HepG2 (cell line): ENCODE data around the gene SNX13. TPM values are rescaled to one million over a fixed set of nuclear protein-coding genes. Genes with fewer than 3 reads are reported as not detected.
A peak's percentile ranks its signal among the peaks of the same experiment; 100 is the strongest.

Experiments used
- ATAC-seq: fragments of 200-7000 bp; cut with Tn5 transposase; 3 replicates; pipeline ENCODE4 v1.9.1; 2020; ENCODE audit warnings: mild to moderate bottlenecking, moderate library complexity
- BruUV-seq: library from RNA; stranded (reverse); fragments of 400-500 nt; replicated peaks from 2 replicates; lab custom pipeline; 2021; lab: Mats Ljungman, UMichigan
- CTCF ChIA-PET: fragments of 300-600 bp; formaldehyde crosslinking; extraction: SDS; loops from one replicate; lab custom pipeline; 2021; ENCODE audit warnings: low total read pairs, inconsistent platforms, low intra/inter-chr PET ratio; lab: Yijun Ruan, JAX
- POLR2A ChIA-PET: fragments of 350-600 bp; sonication (Branson Sonifier 250); formaldehyde crosslinking; loops from one replicate; lab custom pipeline; 2020; ENCODE audit warnings: antibody characterized with exemption, inconsistent platforms; lab: Yijun Ruan, JAX
- DNase-seq: peaks from one replicate; pipeline ENCODE4 v3.0.0-alpha.2; 2015; ENCODE audit warnings: low spot score
- FAIRE-seq: peaks from 3 replicates; lab custom pipeline; 2011; peaks lifted over from hg19 to GRCh38; lab: Jason Lieb, UNC
- H2AFZ ChIP-seq: one replicate; pipeline ENCODE4 v1.6.1; 2011; ENCODE audit warnings: low read length, inconsistent platforms
- H3K27ac ChIP-seq: fragments of 300-600 bp; 3 replicates; pipeline ENCODE4 v1.8.0; 2011; ENCODE audit warnings: mixed run types, mild to moderate bottlenecking, mixed read lengths, low read length, inconsistent platforms; ENCODE audit not compliant: insufficient read depth; ENCODE audit errors: extremely low read length
- H3K27me3 ChIP-seq, 2 experiments: fragments of 200-600 bp in 1 of 2; 2 replicates in 1 of 2; 3 replicates in 1 of 2; pipeline versions ENCODE4 v1.6.0 to v1.8.0; 2011; ENCODE audit warnings: low read length in 2 of 2, mild to moderate bottlenecking in 2 of 2, moderate library complexity in 2 of 2, inconsistent platforms in 1 of 2; ENCODE audit not compliant: insufficient read depth in 2 of 2, control insufficient read depth in 1 of 2
- H3K36me3 ChIP-seq, 2 experiments: fragments of 200-600 bp in 1 of 2; replicated peaks in 1 of 2; 2 replicates in 1 of 2; 3 replicates in 1 of 2; pipeline versions ENCODE4 v1.5.1 to v1.8.0; 2011; ENCODE audit warnings: low read length in 2 of 2, inconsistent platforms in 1 of 2; ENCODE audit not compliant: insufficient read depth in 2 of 2, control insufficient read depth in 1 of 2
- H3K4me1 ChIP-seq: 2 replicates; pipeline ENCODE4 v1.5.1; 2012; ENCODE audit warnings: low read length, inconsistent platforms; ENCODE audit not compliant: insufficient read depth
- H3K4me2 ChIP-seq: 2 replicates; pipeline ENCODE4 v1.6.0; 2011; ENCODE audit warnings: low read depth, low read length, inconsistent platforms
- H3K4me3 ChIP-seq, 3 experiments: fragments of 200-600 bp in 1 of 3; sonication (generic), shearing (Covaris generic) in 1 of 3; replicated peaks in 1 of 3; 2 replicates each; pipeline ENCODE4 v1.5.1; 2011 to 2016; ENCODE audit warnings: low read length in 3 of 3, inconsistent platforms in 2 of 3, low read depth in 2 of 3, mild to moderate bottlenecking in 2 of 3, control low read depth in 1 of 3, mixed read lengths in 1 of 3; ENCODE audit not compliant: insufficient read depth in 1 of 3
- H3K79me2 ChIP-seq: one replicate; pipeline ENCODE4 v1.6.1; 2011; ENCODE audit warnings: low read length, inconsistent platforms; ENCODE audit not compliant: insufficient read depth
- H3K9ac ChIP-seq: 2 replicates; pipeline ENCODE4 v1.6.0; 2011; ENCODE audit warnings: mild to moderate bottlenecking, low read depth, low read length, inconsistent platforms; ENCODE audit not compliant: insufficient read depth
- H3K9me3 ChIP-seq: 2 replicates; pipeline ENCODE4 v1.5.1; 2012; ENCODE audit warnings: mild to moderate bottlenecking, low read length
- H4K20me1 ChIP-seq: 2 replicates; pipeline ENCODE4 v1.6.0; 2011; ENCODE audit warnings: inconsistent platforms, mild to moderate bottlenecking, low read length, moderate library complexity; ENCODE audit not compliant: insufficient read depth
- ARNT ChIP-seq: fragments of 450-650 bp; IDR thresholded peaks from 2 replicates; pipeline ENCODE4 v1.6.1; 2017
- ARNTL ChIP-seq: sonication (generic); formaldehyde crosslinking; IDR thresholded peaks from 2 replicates; pipeline ENCODE4 v1.4.0; 2020; ENCODE audit warnings: mild to moderate bottlenecking, missing genetic modification reagents
- CEBPG ChIP-seq: IDR thresholded peaks from 2 replicates; pipeline ENCODE4 v1.6.1; 2016
- HBP1 ChIP-seq: IDR thresholded peaks from 2 replicates; pipeline ENCODE4 v1.6.1; 2016; ENCODE audit warnings: low read depth, control low read depth
- KDM1A ChIP-seq: IDR thresholded peaks from 2 replicates; pipeline ENCODE4 v1.6.1; 2016; ENCODE audit warnings: missing compliant biosample characterization
- KLF12 ChIP-seq: sonication (generic); formaldehyde crosslinking; IDR thresholded peaks from 2 replicates; pipeline ENCODE4 v1.4.0; 2020; ENCODE audit warnings: missing genetic modification reagents, borderline replicate concordance
- NR2F1 ChIP-seq, 2 experiments: fragments of 450-650 bp in 1 of 2; formaldehyde crosslinking in 1 of 2; IDR thresholded peaks; 2 replicates each; pipeline versions ENCODE4 v1.5.0 to v1.6.1; 2016 to 2020; ENCODE audit warnings: mild to moderate bottlenecking in 1 of 2, missing compliant biosample characterization in 1 of 2, missing genetic modification reagents in 1 of 2, moderate library complexity in 1 of 2
- TEF ChIP-seq: sonication (generic); formaldehyde crosslinking; IDR thresholded peaks from 2 replicates; pipeline ENCODE4 v1.5.0; 2020; ENCODE audit warnings: missing genetic modification reagents
- TFAP4 ChIP-seq: sonication (generic); IDR thresholded peaks from 2 replicates; pipeline ENCODE4 v1.6.1; 2016; ENCODE audit warnings: low read depth, borderline replicate concordance
- THYN1 ChIP-seq: sonication (generic); formaldehyde crosslinking; IDR thresholded peaks from 2 replicates; pipeline ENCODE4 v1.8.1; 2023; ENCODE audit warnings: low read depth, mild to moderate bottlenecking, moderate library complexity, missing genetic modification reagents, borderline replicate concordance
- ZEB1 ChIP-seq: IDR thresholded peaks from 2 replicates; pipeline ENCODE4 v1.6.1; 2012; ENCODE audit warnings: mild to moderate bottlenecking, low read depth, inconsistent platforms; ENCODE audit not compliant: insufficient replicate concordance
- ZMYM2 ChIP-seq: sonication (generic); formaldehyde crosslinking; IDR thresholded peaks from 2 replicates; pipeline ENCODE4 v1.8.0; 2022; ENCODE audit warnings: mild to moderate bottlenecking, missing genetic modification reagents
- ZMYM4 ChIP-seq: sonication (generic); formaldehyde crosslinking; IDR thresholded peaks from 2 replicates; pipeline ENCODE4 v1.8.1; 2023; ENCODE audit warnings: mild to moderate bottlenecking, missing genetic modification reagents
- ZNF260 ChIP-seq: sonication (generic); formaldehyde crosslinking; IDR thresholded peaks from 2 replicates; pipeline ENCODE4 v1.4.0; 2020; ENCODE audit warnings: missing genetic modification reagents, low read depth, mild to moderate bottlenecking, borderline replicate concordance
- ZNF574 ChIP-seq: sonication (generic); formaldehyde crosslinking; IDR thresholded peaks from 2 replicates; pipeline ENCODE4 v1.4.0; 2020; ENCODE audit warnings: missing genetic modification reagents
- ZNF616 ChIP-seq: sonication (generic); formaldehyde crosslinking; IDR thresholded peaks from 2 replicates; pipeline ENCODE4 v1.5.0; 2020; ENCODE audit warnings: low read depth, mild to moderate bottlenecking, missing genetic modification reagents
- WGBS: methylation state at CpG from one replicate; pipeline ENCODE4 v1.1.6; 2017; ENCODE audit warnings: low lambda C conversion rate; 5-methylcytosine and 5-hydroxymethylcytosine counted together
- in situ Hi-C: cut with HindIII; loops from 2 replicates; pipeline ENCODE4 v1.10.0; 2017; ENCODE audit warnings: low pct_unique_long_range_greater_than_20kb; ENCODE audit not compliant: extremely low pct_ligation_motif_present
- intact Hi-C: fragments of 100-400 bp; cut with micrococcal nuclease; formaldehyde crosslinking; loops from one replicate; pipeline ENCODE4 v1.10.0; 2022; ENCODE audit not compliant: unreplicated experiment
- polyA plus RNA-seq, 8 experiments: library from polyadenylated mRNA; depleted of rRNA in 3 of 8; stranded (reverse) in 7 of 8; unstranded in 1 of 8; fragments of >200 nt; fragmentation: Illumina TruSeq in 4 of 8; extraction: Trizol in 4 of 8; gene quantifications; 2 replicates each; pipeline versions ENCODE4 v1.2.1 to v1.2.3, GENCODE V29; 2011 to 2016; ENCODE audit warnings: low read depth in 4 of 8, missing spikeins in 1 of 8, mixed read lengths in 1 of 8; ENCODE audit not compliant: insufficient read depth in 1 of 8
- total RNA-seq, 5 experiments: library from RNA; depleted of rRNA; stranded (reverse); fragments of >200 nt; fragmentation: Illumina TruSeq; extraction: Trizol; gene quantifications; 2 replicates each; pipeline ENCODE4 v1.2.3, GENCODE V29; 2016; ENCODE audit warnings: low read depth in 1 of 5
- TF ChIP-seq, protein P1 (sequence below): sonication (generic); formaldehyde crosslinking; conservative IDR thresholded peaks from 2 replicates; pipeline ENCODE4 v1.4.0; 2020; ENCODE audit warnings: missing genetic modification reagents
- TF ChIP-seq, protein P2 (sequence below): IDR thresholded peaks from 2 replicates; pipeline ENCODE4 v1.6.1; 2016

SNX13 gene
- total and polyA plus RNA-seq, 2 of the 13 experiments (the other 11 are each of a cell fraction or from before 2014, with no cell fraction given) = 14.3 to 32.3 TPM

- TF ChIP-seq, protein P1, sequence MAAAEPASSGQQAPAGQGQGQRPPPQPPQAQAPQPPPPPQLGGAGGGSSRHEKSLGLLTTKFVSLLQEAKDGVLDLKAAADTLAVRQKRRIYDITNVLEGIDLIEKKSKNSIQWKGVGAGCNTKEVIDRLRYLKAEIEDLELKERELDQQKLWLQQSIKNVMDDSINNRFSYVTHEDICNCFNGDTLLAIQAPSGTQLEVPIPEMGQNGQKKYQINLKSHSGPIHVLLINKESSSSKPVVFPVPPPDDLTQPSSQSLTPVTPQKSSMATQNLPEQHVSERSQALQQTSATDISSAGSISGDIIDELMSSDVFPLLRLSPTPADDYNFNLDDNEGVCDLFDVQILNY (CRISPR knock-in tag) = no peak
- TF ChIP-seq, protein P2, sequence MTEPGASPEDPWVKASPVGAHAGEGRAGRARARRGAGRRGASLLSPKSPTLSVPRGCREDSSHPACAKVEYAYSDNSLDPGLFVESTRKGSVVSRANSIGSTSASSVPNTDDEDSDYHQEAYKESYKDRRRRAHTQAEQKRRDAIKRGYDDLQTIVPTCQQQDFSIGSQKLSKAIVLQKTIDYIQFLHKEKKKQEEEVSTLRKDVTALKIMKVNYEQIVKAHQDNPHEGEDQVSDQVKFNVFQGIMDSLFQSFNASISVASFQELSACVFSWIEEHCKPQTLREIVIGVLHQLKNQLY = no peak
- peak; percentile 89 for TF ChIP-seq TFAP4
- TF ChIP-seq CEBPG (CRISPR knock-in tag) = peak; percentile 46
- TF ChIP-seq NR2F1 (CRISPR knock-in tag; IDR thresholded peaks at IDR 0.05) = peak; percentile 49 to 76; a peak in 2 of 4 replicates
Observed at GRCh38 chr7:17963281-17963680, 23.0 kb upstream of the SNX13 start (continued).

DNA sequence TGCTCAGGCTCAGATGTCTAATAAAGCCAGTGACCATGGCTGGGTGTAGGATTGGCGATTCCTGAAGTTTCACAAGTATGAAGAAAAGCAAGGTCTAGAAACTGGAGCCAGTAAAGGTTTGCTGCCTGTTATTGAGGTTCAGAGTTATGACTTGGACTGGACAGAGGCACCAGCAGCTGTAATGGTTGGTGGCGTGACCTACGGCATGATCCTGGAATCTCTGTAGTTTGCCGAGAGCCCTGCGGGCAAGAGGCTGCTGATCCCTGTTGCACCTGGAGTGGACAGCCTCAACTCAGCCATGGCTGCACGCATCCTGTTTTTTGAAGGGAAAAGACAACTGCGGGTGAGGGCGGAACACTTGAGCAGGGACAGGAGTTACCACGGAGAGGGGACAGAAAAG lies 22.4 kb upstream of the SNX13 start:
- Histone ChIP-seq H2AFZ (no peak overlapping the region), H3K4me1 (no peaks in the 10 kb centered on the region), H3K27me3 (no peaks in the 10 kb centered on the region; a peak in 1 of 5 replicates), H3K27ac (no peak overlapping the region), H3K36me3 (no peaks in the 10 kb centered on the region), H3K4me2 (no peak overlapping the region), H3K4me3 (no peak overlapping the region), H3K79me2 (no peaks in the 10 kb centered on the region), H3K9me3 (no peaks in the 10 kb centered on the region), H4K20me1 (no peaks in the 10 kb centered on the region), H3K9ac (no peak overlapping the region)
- BruUV-seq = no TSS peak
- in situ Hi-C loops (no loop called here), intact Hi-C loops (no loop called here)
- FAIRE-seq (no peak), ATAC-seq (peak; percentile 44; the same call in 1 of the 3 replicates), DNase-seq (no peak)
- ChIA-PET POLR2A (no interaction called here), CTCF (no interaction called here)
- 47% methylated on average over 5 of the region's 9 CpGs for WGBS
- TF ChIP-seq ARNTL (CRISPR knock-in tag) (no peak), ZEB1 (no peak), ZMYM2 (CRISPR knock-in tag) (no peak), ZNF260 (CRISPR knock-in tag) (no peak), HBP1 (CRISPR knock-in tag) (no peak), KDM1A (CRISPR knock-in tag) (no peak), ARNT (no peak), THYN1 (no peak), ZNF574 (CRISPR knock-in tag) (no peak), ZNF616 (CRISPR knock-in tag) (no peak), TEF (no peak), ZMYM4 (CRISPR knock-in tag) (no peak), KLF12 (no peak)
